Peyer's patch (tissue), 4 donors: ENCODE results near the gene INF2.

Experiments used
- CTCF ChIP-seq, 6 experiments: fragments of 450-650 bp in 4 of 6; fragments of 200-600 bp in 2 of 6; sonication (generic) in 1 of 6; IDR thresholded peaks; one replicate each; pipeline ENCODE4 v1.5.1; 2017 to 2019; ENCODE audit warnings: antibody characterized with exemption in 6 of 6, mild to moderate bottlenecking in 3 of 6, moderate library complexity in 1 of 6
- POLR2A ChIP-seq, 2 donors: fragments of 450-650 bp; IDR thresholded peaks; one replicate each; pipeline ENCODE4 v1.5.1; 2017; ENCODE audit warnings: antibody characterized with exemption in 2 of 2, mild to moderate bottlenecking in 2 of 2, moderate library complexity in 2 of 2

DNA sequence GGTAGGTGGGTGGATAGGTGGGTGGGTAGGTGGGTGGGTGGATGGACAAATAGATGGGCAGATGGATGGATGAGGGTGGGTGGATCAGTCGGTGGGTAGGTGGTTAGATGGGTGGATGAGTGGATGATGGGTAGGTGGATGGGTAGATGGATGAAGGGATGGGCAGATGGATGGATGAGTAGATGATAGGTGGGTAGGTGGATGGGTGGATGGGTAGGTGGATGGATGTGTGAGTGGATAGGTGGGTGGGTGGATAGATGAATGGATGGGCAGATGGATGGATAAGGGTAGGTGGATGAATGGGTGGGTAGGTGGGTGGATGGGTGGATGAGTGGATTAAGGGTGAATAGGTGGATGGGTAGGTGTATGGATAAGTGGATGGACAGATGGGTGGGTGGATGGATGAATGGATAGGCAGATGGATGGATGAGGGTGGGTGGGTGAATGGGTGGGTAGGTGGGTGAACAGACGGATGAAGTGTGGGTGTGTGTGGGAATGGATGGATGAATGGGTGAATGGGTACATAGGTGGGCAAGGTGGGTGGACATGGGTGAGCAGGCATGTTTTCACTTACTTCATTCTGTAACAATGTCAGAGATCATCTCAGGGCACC lies 3.3 kb upstream of the INF2 start:
- TF ChIP-seq CTCF (IDR thresholded peaks at IDR 0.05) (no peak), POLR2A (IDR thresholded peaks at IDR 0.05) (no peak)
